Type B pancreatic cell (in vitro differentiated cells): ENCODE data around the gene TRMU. TPM values are rescaled to one million over a fixed set of nuclear protein-coding genes. Genes with fewer than 3 reads are reported as not detected.

Source experiments
- DNase-seq: peaks from one replicate; pipeline ENCODE4 v3.0.0; 2021; ENCODE audit warnings: mixed read lengths; ENCODE audit not compliant: unreplicated experiment; ENCODE audit errors: extremely low spot score
- H3K27ac Mint-ChIP-seq: 2 replicates; pipeline ENCODE4 v1.8.0; 2021; ENCODE audit warnings: mild to moderate bottlenecking, mixed read lengths
- H3K27me3 Mint-ChIP-seq: 2 replicates; pipeline ENCODE4 v1.8.0; 2021; ENCODE audit warnings: mixed read lengths
- H3K36me3 Mint-ChIP-seq: 2 replicates; pipeline ENCODE4 v1.8.0; 2021; ENCODE audit warnings: mixed read lengths
- H3K4me1 Mint-ChIP-seq: one replicate; pipeline ENCODE4 v1.8.0; 2021; ENCODE audit warnings: mixed read lengths; ENCODE audit not compliant: unreplicated experiment
- H3K4me3 Mint-ChIP-seq: 2 replicates; pipeline ENCODE4 v1.8.0; 2021; ENCODE audit warnings: mild to moderate bottlenecking, mixed read lengths
- H3K9me3 Mint-ChIP-seq: 2 replicates; pipeline ENCODE4 v1.8.0; 2021; ENCODE audit warnings: mixed read lengths
- CTCF ChIP-seq: fragments of 200-600 bp; sonication (generic); conservative IDR thresholded peaks from 2 replicates; pipeline ENCODE4 v1.5.0; 2021; ENCODE audit warnings: antibody characterized with exemption, mild to moderate bottlenecking
- total RNA-seq: library from RNA; stranded (reverse); gene quantifications from 2 replicates; pipeline ENCODE4 v1.2.1, GENCODE V29; 2021; ENCODE audit warnings: low replicate concordance

Gene TRMU
- total RNA-seq, 1 donor from 2014 or later = 68.4 TPM

- H3K9me3 Mint-ChIP-seq = no peaks in the 10 kb centered on the region
- no peak overlapping the region for H3K4me3 Mint-ChIP-seq
- no peak for DNase-seq
- H3K4me1 Mint-ChIP-seq = peaks cover 3% of the 10 kb centered on the region
- no peak for TF ChIP-seq CTCF
- H3K36me3 Mint-ChIP-seq = peaks cover 7% of the 10 kb centered on the region
- H3K27me3 Mint-ChIP-seq = no peaks in the 10 kb centered on the region
- H3K27ac Mint-ChIP-seq = no peak overlapping the region
These were observed 28.3 kb downstream of the TRMU start for GRCh38 chr22:46363611-46364321.

GRCh38 chr22:46364341-46365165, 29.0 kb downstream of the TRMU start:
- H3K4me3 Mint-ChIP-seq = no peak overlapping the region
- H3K36me3 Mint-ChIP-seq = peaks cover 7% of the 10 kb centered on the region
- no peak for DNase-seq
- no peaks in the 10 kb centered on the region for H3K9me3 Mint-ChIP-seq
- TF ChIP-seq CTCF = no peak
- peaks cover 3% of the 10 kb centered on the region for H3K4me1 Mint-ChIP-seq
- H3K27ac Mint-ChIP-seq = no peak overlapping the region
- H3K27me3 Mint-ChIP-seq = no peaks in the 10 kb centered on the region

- H3K9me3 Mint-ChIP-seq = no peaks in the 10 kb centered on the region
- H3K27ac Mint-ChIP-seq = no peak overlapping the region
- no peak for TF ChIP-seq CTCF
- H3K4me3 Mint-ChIP-seq = no peak overlapping the region
- H3K27me3 Mint-ChIP-seq = no peaks in the 10 kb centered on the region
- H3K4me1 Mint-ChIP-seq = peaks cover 3% of the 10 kb centered on the region
- H3K36me3 Mint-ChIP-seq = peaks cover 7% of the 10 kb centered on the region
- no peak for DNase-seq
These were observed 29.7 kb downstream of the TRMU start for GRCh38 chr22:46365166-46365624.

- no peak for DNase-seq
- Mint-ChIP-seq H3K9me3 (no peaks in the 10 kb centered on the region), H3K27me3 (no peaks in the 10 kb centered on the region), H3K27ac (no peak overlapping the region), H3K4me3 (no peak overlapping the region), H3K4me1 (peaks cover 3% of the 10 kb centered on the region), H3K36me3 (peaks cover 3% of the 10 kb centered on the region)
- no peak for TF ChIP-seq CTCF
These were observed 30.8 kb downstream of the TRMU start for GRCh38 chr22:46366327-46366731.

GRCh38 chr22:46366801-46367706, 31.5 kb downstream of the TRMU start:
- no peak for DNase-seq
- Mint-ChIP-seq H3K27me3 (no peaks in the 10 kb centered on the region), H3K4me3 (no peak overlapping the region), H3K27ac (no peak overlapping the region), H3K4me1 (peaks cover 3% of the 10 kb centered on the region), H3K9me3 (no peaks in the 10 kb centered on the region), H3K36me3 (peaks cover 3% of the 10 kb centered on the region)
- no peak for TF ChIP-seq CTCF
